ENCODE measurements around the gene RAD18. TPM values are rescaled to one million over a fixed set of nuclear protein-coding genes. Genes with fewer than 3 reads are reported as not detected.

RAD18 gene
- 50.6 and 94.1 TPM in 2 replicates for total RNA-seq (2011; cell fraction: chromatin; rRNA removed; ENCODE audit: low replicate concordance)
- 25.5 and 27.8 TPM in 2 replicates for total RNA-seq (2011; cell fraction: nucleolus; rRNA removed)
- 43.8 and 68.4 TPM in 2 replicates for total RNA-seq (2011; cell fraction: nucleoplasm; rRNA removed)
- total RNA-seq (2014; rRNA removed) (20.1 and 26.7 TPM in 2 replicates), total RNA-seq (2014; rRNA removed; fragmentation: Illumina TruSeq; extraction: Trizol) (43.4 and 47.6 TPM in 2 replicates), total RNA-seq (2015; rRNA removed; fragmentation: Illumina TruSeq; extraction: Trizol) (31.7 and 34.4 TPM in 2 replicates), total RNA-seq (2021) (49.4 and 55.9 TPM in 2 replicates), polyA plus RNA-seq (2011; rRNA removed) (33.2 and 46.3 TPM in 2 replicates), polyA plus RNA-seq (2014; fragmentation: Illumina TruSeq; extraction: Trizol) (29.3 and 41.4 TPM in 2 replicates), polyA plus RNA-seq (2014; fragmentation: Nextera tagmentation; extraction: Ambion mirVana) (10 to 100 TPM; 19.2 to 23.2 TPM), polyA plus RNA-seq (2014; rRNA removed) (26.3 and 29.1 TPM in 2 replicates), polyA minus RNA-seq (2011; rRNA and poly(A)+ RNA removed) (52.2 and 61.5 TPM in 2 replicates), Bru-seq, nascent RNA (percentile 89 among the genes with signal in this experiment), BruChase-seq, experiment 1, labeled RNA remaining after a 2-hour chase (percentile 93 among the genes with signal in this experiment), BruChase-seq, experiment 2, labeled RNA remaining after a 6-hour chase (percentile 92 among the genes with signal in this experiment)
- polyA plus RNA-seq (2011; cell fraction: cytosol; rRNA removed) = 30.6 and 34.2 TPM in 2 replicates
- polyA plus RNA-seq (2011; cell fraction: nucleus; rRNA removed) = 42.3 and 48.7 TPM in 2 replicates
- 17.6 and 24.0 TPM in 2 replicates for polyA plus RNA-seq (2012)
- polyA minus RNA-seq (2011; cell fraction: cytosol; rRNA and poly(A)+ RNA removed) = 17.5 and 21.3 TPM in 2 replicates
- polyA minus RNA-seq (2011; cell fraction: nucleus; rRNA and poly(A)+ RNA removed) = 72.3 and 83.2 TPM in 2 replicates
- long read RNA-seq, experiment 1, full-length matches to known transcripts = 116 of 158 reads
- long read RNA-seq, experiment 1, partial matches to known transcripts = 16 of 158 reads
- long read RNA-seq, experiment 1, other reads (novel, unspliced or antisense) = 26 of 158 reads
- long read RNA-seq, experiment 2, full-length matches to known transcripts = 11 of 36 reads
- long read RNA-seq, experiment 2, partial matches to known transcripts = 1 of 36 reads
- long read RNA-seq, experiment 2, other reads (novel, unspliced or antisense) = 24 of 36 reads
- long read RNA-seq, experiment 3, full-length matches to known transcripts = 20 of 43 reads
- long read RNA-seq, experiment 3, partial matches to known transcripts = 16 of 43 reads
- long read RNA-seq, experiment 3, other reads (novel, unspliced or antisense) = 7 of 43 reads

- Histone ChIP-seq H3K4me1 (replicated peaks in 1 of 2; ENCODE audit: control insufficient read depth in 2 of 2, insufficient read depth in 2 of 2, low read length in 2 of 2) (peaks cover 5 to 19% of the 10 kb centered on the region in 2 experiments; a peak in 4 of 5 replicates), H3K4me3 (peak within 1 kb of the TSS; percentile 58), H3K36me3 (ENCODE audit: control insufficient read depth, insufficient read depth, low read length) (peaks cover 35% of the 10 kb centered on the region; the same call in 2 of the 3 replicates), H3K9me1 (ENCODE audit: control insufficient read depth, insufficient read depth, low read length) (no peaks in the 10 kb centered on the region), H3K79me2 (ENCODE audit: control insufficient read depth, insufficient read depth, low read length) (peaks cover 49% of the 10 kb centered on the region), H3K9me3 (replicated peaks; ENCODE audit: control insufficient read depth, insufficient read depth, low read depth, low read length) (no peaks in the 10 kb centered on the region), H4K20me1 (replicated peaks; ENCODE audit: control insufficient read depth, insufficient read depth, low read length) (no peaks in the 10 kb centered on the region; the same call in 1 of the 2 replicates), H3K27ac (ENCODE audit: extremely low read depth, low read depth, low read length) (peak within 1 kb of the TSS; percentile 72), H3K4me2 (ENCODE audit: insufficient read depth, low read length) (peak within 1 kb of the TSS; percentile 95), H3K9ac (ENCODE audit: insufficient read depth in 1 of 2, low read depth in 2 of 2, low read length in 2 of 2) (peak within 1 kb of the TSS; percentile 80 to 89), H3K27me3 (ENCODE audit: control insufficient read depth in 2 of 2, insufficient read depth in 2 of 2, low read length in 2 of 2) (peaks cover 0 to 7% of the 10 kb centered on the region in 2 experiments; a peak in 2 of 5 replicates), H2AFZ (ENCODE audit: low read depth, low read length) (peak within 1 kb of the TSS; percentile 91)
- peak; percentile 97 to 98 (median 98) for DNase-seq (ENCODE audit: extremely low read depth in 1 of 4, low spot score in 3 of 4)
- peak; percentile 92 for ATAC-seq
- ChIA-PET CTCF (ENCODE audit: low intra/inter-chr PET ratio) (no interaction called here), POLR2A (interaction anchor here (0.6 to 2.1 kb wide), 3 partner anchors 10 to 1780 kb away, joined by 4 to 7 read pairs (median 5); no protein-coding TSS in a partner anchor)
- no TSS peak for BruUV-seq (replicated peaks)
- intact Hi-C loops (cut with micrococcal nuclease) = loop anchor here (5.0 kb wide), 1 partner anchor 196 kb away; the partner anchor contains the start of gene OXTR
- peak; percentile 96 for FAIRE-seq
- WGBS (ENCODE audit: insufficient coverage, low coverage, missing lambda C conversion rate) = under 1% methylated on average over 43 of the region's 45 CpGs
- in situ Hi-C loops (cut with MboI) = no loop called here
- TF ChIP-seq NR2C1 (IDR thresholded peaks at IDR 0.05) (0 out of 2 replicates have a peak, but pooled peaks have one; percentile 20), NR2C1 (tag; IDR thresholded peaks at IDR 0.05) (peak; percentile 74; the same call in 1 of the 2 replicates), ZNF518B (CRISPR knock-in tag; IDR thresholded peaks at IDR 0.05) (no peak), HDAC1 (IDR thresholded peaks at IDR 0.05) (peak in 1 of 2 experiments; percentile 96; a peak in 2 of 4 replicates), CREB1 (IDR thresholded peaks at IDR 0.05) (peak; percentile 99), CREB1 (CRISPR knock-in tag; IDR thresholded peaks at IDR 0.05) (peak; percentile 99), SRSF9 (IDR thresholded peaks at IDR 0.05; ENCODE audit: borderline replicate concordance, low read depth, low read length) (no peak), MYC (IDR thresholded peaks at IDR 0.05; ENCODE audit: low read depth, low read length) (peak; percentile 62; the same call in 1 of the 2 replicates), MYC (CRISPR knock-in tag; IDR thresholded peaks at IDR 0.05; ENCODE audit: borderline replicate concordance, low read depth) (0 out of 2 replicates have a peak, but pooled peaks have one; percentile 61), THRB (CRISPR knock-in tag; conservative IDR thresholded peaks at IDR 0.05) (0 out of 2 replicates have a peak, but pooled peaks have one; percentile 56), BRD9 (IDR thresholded peaks at IDR 0.05; ENCODE audit: low read depth, partially characterized antibody) (no peak)
These were observed at the start of gene RAD18 for GRCh38 chr3:8963137-8963853. Gene RAD18, minus strand, starts transcription at chr3:8963472. Its CDS starts 87 bp downstream, at chr3:8963385.
